ENCODE data around the gene FANCF.
A peak's percentile ranks its signal among the peaks of the same experiment; 100 is the strongest.
"Not testable (repeated sequence)": the region's sequence is repeated elsewhere in the genome, so short reads cannot be mapped to it uniquely, and the experiment has no call there.

Gene FANCF

GRCh38 chr11:22625448-22626287 lies at the start of gene FANCF:
TSS of gene FANCF (minus strand) at chr11:22625823. CDS start at chr11:22625810, 13 bp downstream.
- DNase-seq, result peak; percentile 93 to 95

DNA sequence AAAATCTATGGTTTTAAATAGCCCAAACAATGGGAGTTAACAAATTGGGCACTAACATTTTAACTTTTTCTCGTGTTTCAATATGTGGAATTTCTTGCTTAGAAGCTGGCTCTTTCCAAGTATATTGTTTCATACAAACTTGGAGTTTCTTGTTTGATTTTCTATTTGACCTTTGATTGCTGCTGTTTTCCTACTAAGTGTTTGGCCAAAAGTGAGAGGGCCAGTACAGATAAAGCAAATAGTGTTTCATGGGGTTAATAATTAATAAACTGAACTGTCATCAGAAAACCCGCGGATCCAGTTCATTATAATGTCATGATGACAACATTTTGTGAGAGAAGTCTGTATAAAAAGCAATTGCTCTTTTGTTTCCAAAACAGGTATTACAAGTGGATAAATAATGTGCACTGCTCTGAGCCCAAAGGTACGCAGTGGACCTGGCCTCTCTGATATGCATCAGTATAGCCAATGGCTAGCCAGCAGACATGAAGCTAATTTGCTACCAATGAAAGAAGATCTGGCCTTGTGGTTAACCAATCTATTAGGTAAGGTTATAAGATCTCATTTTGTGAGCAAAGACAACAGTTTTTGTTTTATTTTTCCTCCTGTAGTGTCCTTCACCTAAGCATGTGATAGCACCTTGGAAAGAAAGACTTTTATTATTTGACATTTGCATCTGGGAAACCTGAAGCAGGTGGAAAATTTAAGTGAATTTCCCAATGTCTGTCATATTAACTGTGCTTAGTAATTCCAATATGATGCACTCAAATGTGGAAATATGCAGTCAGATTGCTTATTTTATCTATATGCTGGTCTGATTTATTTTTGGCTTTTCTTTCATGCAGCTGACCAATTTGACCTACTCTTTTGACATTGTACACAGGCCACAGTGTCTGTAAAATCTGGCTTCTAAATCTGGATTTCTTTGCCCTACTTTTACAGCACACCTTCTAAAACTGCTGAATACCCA lies 49.1 kb upstream of the FANCF start:
- no peak for DNase-seq

- no peak for DNase-seq
Measured at GRCh38 chr11:22671751-22672150, 46.1 kb upstream of the FANCF start.

- peak in 1 of 2 donors; percentile 30 for DNase-seq
Measured at GRCh38 chr11:22670830-22671229, 45.2 kb upstream of the FANCF start.

DNA sequence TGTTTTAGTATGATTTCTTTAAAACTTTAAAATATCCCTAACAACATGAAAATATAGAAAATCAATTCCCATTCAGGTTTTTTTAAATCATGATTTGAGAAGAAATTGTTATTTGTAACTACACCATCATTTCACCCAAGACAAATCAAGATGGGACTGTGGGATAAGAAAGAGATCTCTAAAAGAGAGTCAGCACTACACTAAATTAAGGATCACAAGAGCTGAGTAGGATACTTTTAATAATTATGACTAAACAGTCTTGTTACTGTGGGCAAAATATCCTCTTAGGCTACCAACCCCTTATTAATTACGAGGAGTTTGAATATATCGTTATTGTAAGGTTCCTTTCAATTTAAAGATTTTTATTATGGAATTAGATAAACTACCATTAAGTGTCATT lies 43.7 kb upstream of the FANCF start:
- DNase-seq, result no peak

DNA sequence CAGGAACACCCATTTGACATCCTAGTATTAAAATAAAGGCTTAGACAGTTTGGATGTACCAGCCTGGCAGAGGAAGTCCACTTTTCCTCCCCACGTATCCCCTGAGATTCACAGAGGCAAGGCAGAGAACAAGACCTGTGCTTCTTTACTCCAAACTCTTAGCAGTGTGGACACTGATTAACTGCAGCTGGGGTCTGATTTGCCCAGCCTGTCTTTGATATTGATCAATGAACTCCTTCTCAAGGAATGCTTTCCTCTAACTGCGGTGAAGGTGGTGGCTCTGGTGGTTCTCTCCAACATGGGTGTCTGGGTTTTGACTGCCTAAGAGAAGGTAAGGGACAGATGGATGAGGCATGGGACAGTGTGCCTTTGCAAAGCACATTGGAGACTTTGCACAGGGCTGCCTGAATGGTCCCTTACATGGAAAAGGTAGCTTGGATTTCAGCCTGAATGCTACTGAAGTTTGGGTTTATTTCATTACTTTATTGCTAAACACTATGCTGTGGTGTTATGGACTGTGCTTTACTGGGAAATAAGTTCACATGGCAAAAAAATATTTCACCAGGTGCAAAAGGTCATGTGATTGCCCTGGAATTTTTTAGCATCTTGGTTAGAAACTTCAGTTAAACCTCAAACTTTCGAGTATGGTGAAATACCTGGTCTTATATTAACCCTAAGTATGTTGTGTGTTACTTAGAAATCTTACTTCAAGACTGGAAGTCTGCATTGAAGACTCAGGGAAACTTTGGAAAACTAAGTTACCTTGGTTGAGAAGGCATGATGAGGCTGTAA lies 42.6 kb upstream of the FANCF start:
- no peak for DNase-seq

DNA sequence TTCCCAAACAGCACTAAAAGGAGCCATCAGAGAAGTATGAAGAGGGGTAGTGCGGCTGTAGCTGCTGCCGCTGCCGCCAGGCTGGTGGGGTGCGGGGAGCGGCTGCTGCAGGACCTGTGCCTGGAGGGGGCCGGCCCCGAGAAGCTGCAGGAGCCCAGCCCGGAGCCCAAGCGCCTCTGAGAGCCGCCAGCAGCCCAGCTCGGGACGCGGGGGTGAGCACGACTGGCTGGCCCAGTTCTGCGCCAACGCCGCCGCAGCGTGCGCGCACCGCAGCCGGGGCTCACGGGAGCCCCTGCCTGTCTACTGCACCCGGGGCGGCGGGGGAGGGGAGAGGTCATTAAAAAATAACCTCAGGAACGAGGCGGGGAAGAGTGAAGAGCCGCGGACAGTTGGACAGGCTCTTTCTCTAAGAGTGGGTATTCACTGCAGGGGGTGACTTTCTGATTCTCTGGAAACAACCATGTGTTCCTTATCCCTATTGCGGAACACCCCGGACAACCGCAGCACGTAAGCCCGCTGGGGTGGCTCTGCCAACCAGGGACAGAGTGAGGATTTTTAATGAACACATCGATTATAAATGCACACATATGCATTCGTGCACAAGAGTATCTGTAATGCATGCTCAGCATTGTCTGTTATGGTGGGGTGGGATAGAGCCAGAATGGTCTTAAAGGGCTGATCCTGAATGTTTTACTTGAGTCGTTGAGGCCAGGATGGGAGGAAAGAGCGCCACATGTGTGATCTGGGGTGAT lies 41.2 kb upstream of the FANCF start:
- DNase-seq, result peak; percentile 30 to 32

- no peak for DNase-seq
Measured at GRCh38 chr11:22666325-22666687, 40.7 kb upstream of the FANCF start, which contains the start of gene GAS2. TSS of gene GAS2 (plus strand) at chr11:22666611. CDS start at chr11:22674870, 8,259 bp downstream.

GRCh38 chr11:22659783-22660182 lies 34.2 kb upstream of the FANCF start:
- no peak for DNase-seq

DNA sequence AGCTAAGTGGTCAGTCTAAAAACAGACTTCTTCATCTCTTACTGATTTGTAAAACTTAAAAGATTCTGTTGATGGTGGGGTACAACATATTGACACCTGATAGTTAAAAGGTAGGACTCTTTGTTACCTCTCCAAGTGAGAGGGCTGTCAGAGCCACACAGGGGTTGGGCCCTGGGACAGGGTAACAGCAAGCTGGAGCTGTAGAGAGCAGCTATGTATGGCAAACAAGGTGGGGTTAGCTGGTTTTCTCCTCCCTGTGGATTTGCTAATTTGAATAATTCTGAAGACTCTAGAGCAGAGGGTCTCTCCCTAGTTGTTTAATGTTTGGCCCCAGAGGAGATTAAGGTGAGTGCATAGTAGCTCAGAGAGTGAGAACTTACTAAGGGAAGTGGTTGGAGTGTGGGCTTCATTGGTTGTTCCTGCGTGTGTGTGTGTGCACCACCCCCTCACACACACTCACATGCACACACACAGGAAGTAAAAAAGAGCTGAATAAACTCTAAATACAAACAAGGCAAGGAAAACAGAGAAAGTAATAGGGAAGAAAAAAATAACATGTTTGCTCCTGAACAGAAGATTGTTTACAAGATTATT lies 31.6 kb upstream of the FANCF start:
- DNase-seq, result no peak

DNA sequence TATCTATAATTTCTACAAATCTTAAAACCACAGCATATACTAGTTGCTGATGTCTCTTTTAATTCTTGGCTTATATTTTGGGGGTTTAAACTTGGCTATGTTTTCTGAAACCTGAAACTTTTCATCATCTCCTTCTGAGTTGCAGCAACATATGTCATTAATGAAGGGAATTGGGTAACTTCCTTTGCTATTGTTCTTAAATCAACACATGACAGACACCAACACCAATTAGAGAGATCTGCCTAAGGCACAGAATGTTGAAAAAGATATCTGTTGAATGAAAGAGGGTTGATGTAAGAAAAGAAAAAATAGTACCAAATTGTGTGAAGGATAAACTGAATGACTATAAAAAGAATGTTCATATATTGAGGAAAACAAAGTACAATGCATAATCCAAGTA lies 30.5 kb upstream of the FANCF start:
- DNase-seq, result no peak

GRCh38 chr11:22652346-22652745 lies 26.7 kb upstream of the FANCF start:
- DNase-seq, result not testable (repeated sequence)

DNA sequence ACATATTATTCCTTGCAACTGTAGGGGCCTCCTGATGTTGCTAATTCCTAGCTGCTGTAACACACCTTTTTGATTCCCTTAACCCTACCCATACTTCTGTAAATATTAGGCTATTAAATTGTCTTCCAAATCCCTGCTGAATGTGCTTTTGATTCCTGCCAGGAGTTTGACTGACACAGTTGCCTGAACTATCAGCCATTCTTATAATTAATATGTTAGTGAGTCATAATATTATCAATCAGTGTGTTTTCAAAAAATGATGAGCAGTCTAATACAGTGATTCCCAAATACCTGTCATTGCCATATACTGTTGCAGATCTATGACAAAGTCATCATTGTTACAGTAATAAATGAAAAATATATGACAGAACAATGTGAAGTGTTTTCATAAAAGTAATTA lies 15.9 kb upstream of the FANCF start:
- no peak for DNase-seq

- no peak for DNase-seq
Measured at GRCh38 chr11:22640862-22641261, 15.2 kb upstream of the FANCF start.

GRCh38 chr11:22635689-22636088 lies 10.1 kb upstream of the FANCF start:
- no peak for DNase-seq

DNA sequence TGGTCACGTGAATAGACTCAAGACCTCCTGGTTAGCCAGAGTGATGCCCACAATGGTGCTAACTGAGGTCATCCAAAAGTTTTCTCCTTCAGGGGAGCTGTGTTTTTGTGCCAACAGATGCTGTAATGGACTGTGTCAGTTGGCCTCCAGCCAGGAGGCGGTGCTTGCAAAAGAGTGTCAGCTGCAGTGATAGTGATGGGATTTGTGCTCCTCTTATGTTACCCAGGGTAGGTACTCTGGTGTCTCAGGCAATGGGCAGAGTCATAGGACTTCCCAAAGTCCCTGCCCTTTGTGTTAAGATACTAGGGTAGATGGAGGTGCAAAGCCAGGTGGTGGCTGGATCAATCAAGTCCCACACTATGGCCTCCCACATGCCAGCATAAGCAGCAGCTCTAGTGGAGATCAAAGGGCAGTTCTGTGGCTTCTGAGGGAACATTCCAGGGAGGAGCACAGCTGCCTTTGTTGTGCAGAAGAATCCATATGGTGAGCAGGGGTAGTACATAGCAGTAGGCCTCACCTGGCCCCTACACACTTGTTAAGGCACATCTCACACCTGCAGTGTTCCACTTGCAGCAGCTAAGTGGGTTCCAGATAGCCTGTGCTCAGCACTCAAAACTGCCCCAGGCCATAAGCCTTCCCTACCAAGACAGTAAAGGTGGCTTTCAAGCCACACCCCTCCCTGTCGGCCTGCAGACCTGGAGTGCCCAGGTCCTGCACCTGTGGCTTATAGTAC lies 9.4 kb upstream of the FANCF start:
- no peak for DNase-seq

GRCh38 chr11:22633354-22633902 lies 7.8 kb upstream of the FANCF start:
- no peak for DNase-seq

- DNase-seq, result no peak
Measured at GRCh38 chr11:22627421-22627820, 1.8 kb upstream of the FANCF start.

DNA sequence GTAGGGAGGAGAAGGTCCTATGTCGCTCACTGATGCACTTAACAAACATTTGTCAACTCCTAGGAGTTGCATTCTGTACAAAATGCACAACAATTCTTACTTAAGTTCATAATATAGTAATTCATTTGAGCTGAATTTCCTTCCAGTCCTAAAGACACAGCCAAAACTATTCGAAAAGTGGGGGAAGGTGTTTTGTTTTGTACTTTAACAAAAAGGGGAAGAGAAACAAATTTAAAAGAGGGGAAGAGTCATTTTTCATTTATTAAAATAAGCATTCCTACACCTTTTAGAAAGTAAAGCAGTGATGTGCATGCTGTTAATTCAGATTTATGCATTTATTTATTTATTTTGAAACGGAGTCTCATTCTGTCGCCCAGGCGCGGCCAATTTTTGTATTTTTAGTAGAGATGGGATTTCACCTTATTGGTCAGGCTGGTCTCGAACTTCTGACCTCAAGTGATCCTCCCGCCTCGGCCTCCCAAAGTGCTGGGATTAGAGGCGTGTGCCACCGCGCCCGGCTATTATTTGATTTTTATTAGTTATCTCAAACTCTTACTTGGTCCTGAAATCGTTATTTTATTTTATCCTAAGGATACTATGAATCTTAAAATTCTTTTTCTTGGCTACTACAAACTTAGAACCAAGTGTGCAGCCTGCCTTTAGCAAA lies 1.1 kb upstream of the FANCF start:
- DNase-seq, result no peak

Measured in hippocampal formation (tissue), 2 donors.